ENCODE measurements around the gene GALNT17.
"Not testable (repeated sequence)": the region's sequence is repeated elsewhere in the genome, so short reads cannot be mapped to it uniquely, and the experiment has no call there.

The GALNT17 gene

DNA sequence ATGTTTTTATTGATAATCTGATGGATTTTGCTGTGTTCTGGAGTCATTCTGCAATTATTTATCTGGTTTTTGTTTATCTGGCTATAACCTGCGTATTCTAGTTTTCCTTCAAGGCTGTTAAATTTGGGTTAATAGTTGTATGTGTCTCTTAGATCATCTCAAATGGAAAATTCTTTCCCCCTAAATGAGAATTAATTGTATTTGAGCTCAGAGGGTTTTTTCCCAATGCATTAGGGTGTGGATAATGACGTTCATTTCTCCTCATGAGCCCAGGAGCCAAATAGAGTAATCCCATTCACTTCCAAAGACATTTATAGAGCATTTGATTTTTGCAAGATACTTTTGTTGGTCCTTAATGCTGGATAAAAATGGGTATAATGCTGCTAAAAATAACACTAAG, 564.6 kb downstream of the GALNT17 start:
- DNase-seq (ENCODE audit: low spot score): no peak

DNA sequence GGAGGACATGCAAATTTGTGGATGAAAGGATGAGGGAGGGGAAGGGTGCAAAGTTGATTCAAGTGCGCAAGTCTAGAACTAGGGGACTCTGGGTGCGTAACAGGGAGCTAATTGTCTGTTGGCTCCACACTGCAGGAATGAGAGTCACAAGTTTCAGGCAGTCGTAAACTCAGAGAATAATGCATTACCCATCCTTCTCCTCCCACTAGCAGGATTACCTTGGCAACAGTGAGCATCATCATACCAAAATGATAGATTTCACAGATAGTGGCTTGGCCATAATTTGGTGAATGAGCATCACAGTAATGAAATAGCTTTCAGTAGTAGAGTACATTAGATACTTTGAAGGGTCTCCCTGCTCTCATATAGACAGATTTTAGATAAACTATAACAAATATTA, 565.5 kb downstream of the GALNT17 start:
- DNase-seq (ENCODE audit: low spot score): no peak

DNA sequence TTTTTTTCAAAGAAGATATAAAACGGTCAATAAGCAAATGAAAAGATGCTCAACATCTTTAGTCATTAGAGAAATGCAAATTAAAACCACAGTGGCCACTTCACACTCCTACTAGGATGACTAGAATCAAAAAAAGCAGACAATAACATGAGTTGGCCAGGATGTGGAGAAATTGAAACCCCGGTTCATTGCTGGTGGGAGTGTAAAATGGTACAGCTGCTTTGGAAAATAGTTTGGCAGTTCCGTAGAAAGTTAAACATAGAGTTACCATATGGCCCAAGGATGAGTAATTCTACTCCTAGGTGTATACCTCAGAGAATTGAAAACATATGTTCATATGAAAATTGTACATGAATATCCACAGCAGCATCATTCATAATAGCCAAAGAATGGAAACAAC, 573.3 kb downstream of the GALNT17 start:
- no peak for DNase-seq (ENCODE audit: low spot score)

DNA sequence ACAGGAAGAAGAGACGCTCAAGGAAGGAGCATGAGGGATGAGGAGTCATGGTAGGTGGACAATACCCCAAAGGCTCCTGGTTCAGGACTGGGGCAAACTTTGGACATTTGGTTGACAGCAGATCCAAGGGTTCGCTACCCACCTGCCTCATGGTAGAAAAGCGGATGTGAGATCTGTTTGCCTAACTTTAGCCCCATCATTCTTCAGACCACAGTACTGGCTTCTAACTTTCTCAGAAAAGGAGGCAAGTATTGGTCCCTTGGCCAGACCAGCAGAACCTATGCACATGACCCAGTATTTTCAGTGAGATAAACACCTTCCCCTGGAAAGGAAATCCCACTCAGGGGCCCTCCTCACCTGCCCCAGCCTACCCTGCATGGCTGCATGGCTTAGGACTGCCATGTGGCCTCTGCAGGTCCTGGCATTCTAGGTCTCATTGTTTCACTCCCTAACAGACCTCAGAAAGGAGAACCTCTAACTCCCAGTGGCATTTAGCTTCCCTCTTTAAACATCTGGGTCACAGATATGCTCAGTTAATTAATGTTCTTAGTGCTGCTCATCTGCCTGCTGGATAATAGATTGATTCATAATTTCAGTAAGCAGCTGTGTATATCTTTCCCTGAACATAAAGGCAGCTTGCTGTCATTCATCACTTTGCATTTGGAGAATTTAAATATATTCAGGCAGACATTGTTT, 574.1 kb downstream of the GALNT17 start:
- DNase-seq (ENCODE audit: low spot score): no peak

DNA sequence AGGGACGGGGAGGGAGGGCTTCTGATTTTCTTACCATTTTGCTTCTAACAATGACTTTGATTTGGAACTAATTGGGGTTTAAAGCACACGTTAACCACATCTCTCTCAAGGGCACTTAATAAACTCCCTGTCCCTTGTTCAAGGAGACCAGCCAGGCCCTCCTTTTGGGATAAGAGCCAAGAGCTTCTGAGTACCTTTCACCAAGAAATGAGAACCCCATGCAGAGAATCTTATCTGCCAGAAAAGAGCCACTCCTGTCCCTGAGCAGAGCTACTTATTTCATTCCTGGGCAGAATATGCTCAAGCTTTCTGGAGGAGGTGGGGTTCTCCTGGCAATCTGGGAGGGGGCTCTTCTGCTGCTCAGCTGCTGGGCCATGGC, 574.6 kb downstream of the GALNT17 start:
- no peak for DNase-seq (ENCODE audit: low spot score)

DNA sequence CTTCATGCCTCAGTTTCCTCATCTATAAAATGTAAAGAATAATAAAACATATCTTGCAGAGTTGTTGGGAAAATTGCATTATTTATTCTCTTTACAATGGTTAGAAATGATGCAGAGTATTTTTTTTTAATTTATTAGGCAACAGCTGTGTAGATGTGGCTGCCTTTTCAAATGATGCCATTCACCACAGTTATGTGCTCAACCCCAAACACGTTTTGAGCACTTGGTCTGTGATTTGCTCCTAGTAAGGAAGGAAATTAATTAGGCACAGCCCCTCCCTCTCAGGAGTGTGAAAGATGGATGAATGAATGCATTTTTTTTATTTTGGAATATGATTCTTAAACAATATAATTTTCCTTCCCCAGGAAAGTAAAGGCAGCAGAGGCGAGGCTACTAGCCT, 575.1 kb downstream of the GALNT17 start:
- no peak for DNase-seq (ENCODE audit: low spot score)

DNA sequence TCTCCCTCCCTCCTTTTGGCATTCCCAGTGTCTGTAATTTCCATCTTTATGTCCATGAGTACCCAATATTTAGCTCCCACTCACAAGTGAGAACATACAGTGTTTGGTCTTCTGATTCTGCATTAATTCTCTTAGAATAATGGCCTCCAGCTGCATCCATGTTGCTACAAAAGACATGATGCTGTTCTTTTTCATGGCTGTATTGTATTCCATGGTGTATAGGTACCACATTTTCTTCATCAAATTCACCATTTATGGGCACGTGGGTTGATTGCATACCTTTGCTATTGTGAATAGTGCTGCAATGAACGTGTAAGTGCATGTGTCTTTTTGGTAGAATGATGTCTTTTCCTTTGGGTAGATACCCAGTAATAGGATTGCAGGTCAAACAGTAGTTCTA, 576.8 kb downstream of the GALNT17 start:
- no peak for DNase-seq (ENCODE audit: low spot score)

DNA sequence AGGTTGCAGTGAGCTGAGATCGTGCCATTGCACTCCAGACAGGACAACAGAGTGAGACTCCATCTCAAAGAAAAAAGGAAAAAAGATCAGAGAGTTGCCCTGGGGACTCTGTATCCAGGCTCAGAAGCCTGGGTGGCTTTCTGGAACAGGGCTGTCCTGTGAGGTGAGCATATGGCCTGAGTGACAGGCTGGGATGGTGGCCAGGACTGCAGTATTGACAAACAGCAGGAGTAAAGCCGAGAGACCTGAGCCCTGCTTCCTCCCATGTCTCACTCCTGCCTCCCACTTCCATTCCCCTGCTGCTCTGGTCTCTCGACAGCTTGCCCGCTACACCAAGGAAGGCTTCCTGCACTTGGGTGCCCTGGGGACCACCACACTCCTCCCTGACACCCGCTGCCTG, 578.5 kb downstream of the GALNT17 start:
- no peak for DNase-seq (ENCODE audit: low spot score)

DNA sequence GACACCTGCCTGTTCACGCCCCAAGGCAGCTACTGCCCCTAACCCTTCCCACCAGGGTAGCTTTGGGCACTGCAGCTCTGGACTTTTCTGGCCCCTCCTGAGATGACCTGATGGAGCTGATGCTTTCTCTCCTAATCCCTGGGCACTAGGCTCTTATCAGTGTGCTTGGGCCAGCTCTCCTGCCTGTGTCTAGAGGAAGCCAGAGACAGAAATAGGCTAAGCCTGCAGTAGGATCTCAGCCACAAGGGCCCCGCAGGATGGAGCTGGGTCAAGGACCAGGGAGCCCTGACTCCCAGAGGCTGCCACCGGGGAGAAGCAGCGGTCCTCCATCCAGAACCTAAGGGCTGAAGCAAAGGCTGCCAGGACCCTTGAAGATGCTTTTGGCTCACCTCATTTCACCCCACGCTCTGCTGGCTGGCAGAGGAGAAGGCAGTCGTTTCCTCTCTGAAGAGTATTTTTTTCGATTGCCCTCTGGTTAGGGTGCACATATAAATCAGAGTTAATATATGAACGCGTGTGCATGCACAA, 580.8 kb downstream of the GALNT17 start:
- no peak for DNase-seq (ENCODE audit: low spot score)

DNA sequence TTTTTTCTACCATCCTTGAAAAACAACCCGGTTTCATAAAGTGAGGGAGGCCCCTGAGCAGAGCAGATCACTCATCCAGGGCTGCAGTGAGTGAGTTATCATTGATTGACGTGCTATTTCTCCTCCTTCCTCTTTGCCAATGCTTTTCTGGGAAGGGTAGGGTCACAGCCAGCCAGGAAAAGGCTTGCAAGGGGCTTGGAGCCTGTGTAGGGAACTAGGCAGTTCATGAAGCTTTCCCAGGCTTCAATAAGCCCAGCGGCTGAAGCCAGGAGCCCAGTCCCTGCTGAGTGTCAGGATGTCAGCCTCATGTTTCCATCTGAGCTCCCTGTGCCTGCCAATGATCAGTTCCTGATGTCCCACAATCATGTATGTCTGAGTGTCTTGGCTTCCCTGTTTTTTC, 584.7 kb downstream of the GALNT17 start:
- DNase-seq (ENCODE audit: low spot score): no peak

DNA sequence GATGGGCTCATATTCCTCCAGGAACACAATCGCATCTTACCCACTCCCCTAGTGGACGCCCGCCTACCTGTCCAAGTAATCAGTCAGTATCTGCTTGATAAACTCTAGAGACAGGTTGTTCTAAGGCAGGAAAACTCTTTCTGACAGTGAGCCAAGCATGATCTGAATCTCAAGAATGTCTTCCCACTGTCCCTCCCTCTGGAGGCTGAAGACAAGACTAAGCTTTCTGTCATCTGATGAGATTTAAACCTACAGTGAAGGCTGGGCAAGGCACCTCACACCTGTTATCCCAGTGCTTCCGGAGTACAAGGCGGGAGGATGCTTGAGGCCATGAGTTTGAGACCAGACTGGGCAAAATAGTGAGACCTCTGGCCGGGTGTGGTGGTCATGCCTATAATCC, 586.6 kb downstream of the GALNT17 start:
- DNase-seq (ENCODE audit: low spot score): no peak

DNA sequence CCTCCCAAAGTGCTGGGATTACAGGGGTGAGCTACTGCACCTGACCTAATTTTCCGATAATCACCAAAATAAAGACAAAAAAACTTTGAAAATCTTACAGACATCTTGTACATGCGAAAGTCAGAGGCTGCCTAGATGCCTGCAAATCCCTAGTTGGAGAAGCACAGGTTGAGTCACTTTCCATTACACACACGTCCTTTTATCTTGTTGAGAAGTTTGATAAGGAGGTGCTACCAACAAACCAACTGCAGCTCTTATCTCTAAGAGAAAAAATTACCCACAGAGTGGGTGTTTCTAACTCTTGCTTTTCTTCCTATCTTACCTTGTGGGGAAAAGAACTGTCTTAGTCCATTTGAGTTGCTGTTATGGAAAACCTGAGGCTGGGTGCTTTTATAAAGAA, 589.8 kb downstream of the GALNT17 start:
- no peak for DNase-seq (ENCODE audit: low spot score)

DNA sequence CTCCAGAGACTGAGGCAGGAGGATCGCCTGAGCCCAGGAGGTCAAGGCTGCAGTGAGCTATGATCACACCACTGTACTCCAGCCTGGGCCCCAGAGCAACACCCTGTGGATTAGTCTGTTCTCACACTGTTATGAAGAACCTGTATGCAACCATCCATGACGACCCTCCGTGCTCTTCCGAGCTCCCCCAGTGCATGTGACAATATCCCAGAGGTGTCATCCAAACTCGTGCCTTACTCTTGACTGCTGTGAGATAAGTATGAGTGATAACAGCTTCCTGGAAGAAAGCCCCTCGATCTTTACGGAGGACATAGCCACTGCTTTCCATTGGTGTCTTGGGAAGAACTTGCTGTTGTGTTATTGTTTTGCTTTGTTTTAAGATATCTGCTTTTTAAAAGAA, 591.9 kb downstream of the GALNT17 start:
- DNase-seq (ENCODE audit: low spot score): no peak

DNA sequence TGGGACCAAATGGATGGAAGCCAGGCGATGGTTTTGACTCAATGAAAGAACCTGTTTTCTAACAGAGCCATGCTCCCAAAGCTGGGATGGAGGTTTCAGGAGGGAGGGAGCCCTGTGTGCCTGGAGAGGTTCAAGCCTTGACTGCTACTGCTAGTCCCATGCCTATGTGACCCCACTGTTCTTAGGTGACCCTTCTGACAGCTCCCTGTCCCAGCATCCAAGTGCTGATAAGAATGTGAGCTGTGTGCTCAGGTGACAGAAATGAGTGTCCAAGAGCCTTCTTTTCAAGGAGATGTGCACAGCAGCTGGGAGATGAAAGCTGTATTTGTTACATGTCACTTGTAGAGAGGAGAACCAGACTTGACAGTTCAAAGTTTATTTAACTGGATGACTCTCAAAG, 595.4 kb downstream of the GALNT17 start:
- DNase-seq (ENCODE audit: low spot score): no peak

DNA sequence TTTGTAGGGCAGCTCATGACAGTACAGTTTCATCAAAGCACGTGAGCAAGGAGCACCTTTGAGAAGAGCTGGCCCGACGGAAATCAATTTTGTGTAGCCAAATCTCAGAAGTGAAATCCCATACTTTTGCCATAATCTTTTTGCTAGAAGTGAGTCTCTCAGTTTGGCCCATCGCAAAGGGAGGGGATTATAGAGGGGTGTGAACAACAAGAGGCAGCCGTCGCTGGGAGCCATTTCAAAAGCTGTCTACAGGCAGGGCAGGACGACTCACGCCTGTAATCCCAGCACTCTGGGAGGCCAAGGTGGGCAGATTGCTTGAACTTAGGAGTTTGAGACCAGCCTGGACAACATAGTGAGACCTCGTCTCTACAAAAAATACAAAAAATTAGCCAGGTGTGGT, 599.8 kb downstream of the GALNT17 start:
- no peak for DNase-seq (ENCODE audit: low spot score)

DNA sequence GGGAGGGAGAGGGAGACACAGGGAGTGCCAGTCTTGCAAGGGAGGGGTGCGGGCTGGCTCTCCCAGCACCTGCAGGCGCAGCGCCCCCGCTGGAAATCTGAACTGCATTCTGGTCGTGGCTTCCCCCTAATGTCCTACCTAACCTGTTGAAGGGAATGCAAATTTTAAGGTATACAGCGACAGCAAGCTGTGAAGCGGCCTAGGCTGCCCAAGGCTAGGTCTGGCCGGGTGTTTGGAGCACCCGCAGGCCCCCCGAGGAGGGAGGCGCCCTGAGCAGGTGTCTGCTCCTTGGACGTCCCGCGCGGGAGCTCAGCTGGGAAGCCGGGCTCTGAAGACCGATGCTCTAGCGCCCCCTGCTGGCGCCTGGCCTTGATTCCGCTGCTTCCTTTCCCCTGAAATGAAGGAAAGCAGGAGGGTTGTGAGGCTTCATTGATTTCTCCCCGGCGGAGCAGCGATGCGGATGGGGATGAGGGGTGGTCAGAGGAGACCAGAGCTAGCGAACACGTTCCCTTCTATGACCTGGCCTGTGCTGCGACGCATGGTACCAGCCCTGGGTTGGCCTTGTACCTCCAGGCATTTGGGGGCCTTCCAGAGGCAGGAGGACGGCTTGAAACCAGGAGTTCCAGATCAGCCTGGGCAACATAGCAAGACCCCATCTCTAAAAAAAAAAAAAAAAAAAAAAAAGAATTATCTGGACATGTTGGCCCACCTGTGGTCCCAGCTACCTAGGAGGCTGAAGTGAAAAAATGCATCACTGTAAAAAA, 601.3 kb downstream of the GALNT17 start:
- DNase-seq (ENCODE audit: low spot score): peak; percentile 65

DNA sequence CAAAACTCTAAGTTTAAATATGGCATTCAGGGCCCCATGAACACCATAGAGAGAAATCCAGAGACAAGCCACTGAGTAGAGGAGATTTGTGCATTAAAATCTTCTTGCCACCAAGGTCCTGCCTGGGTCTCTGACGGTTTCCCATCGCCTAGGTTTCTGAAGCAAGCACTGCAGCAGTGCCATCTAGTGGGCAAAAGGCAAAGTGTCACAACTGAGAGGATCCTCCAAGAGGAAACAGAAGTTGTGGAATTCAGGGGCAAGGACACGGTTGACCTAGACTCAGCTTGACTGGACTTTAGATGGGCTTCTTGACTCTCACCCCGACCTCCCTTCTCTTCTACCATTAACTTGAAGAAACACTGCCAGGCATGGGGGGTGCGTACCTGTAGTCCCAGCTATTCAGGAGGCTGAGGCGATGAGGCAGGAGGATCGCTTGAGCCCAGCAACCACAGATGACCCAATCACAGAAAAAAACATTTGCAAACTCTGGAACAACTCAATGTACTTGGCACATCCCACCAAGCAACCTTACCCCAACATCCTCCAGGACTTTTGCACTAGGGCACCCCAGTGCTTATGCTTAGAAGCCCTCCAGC, 604.1 kb downstream of the GALNT17 start:
- DNase-seq (ENCODE audit: low spot score): peak; percentile 60

DNA sequence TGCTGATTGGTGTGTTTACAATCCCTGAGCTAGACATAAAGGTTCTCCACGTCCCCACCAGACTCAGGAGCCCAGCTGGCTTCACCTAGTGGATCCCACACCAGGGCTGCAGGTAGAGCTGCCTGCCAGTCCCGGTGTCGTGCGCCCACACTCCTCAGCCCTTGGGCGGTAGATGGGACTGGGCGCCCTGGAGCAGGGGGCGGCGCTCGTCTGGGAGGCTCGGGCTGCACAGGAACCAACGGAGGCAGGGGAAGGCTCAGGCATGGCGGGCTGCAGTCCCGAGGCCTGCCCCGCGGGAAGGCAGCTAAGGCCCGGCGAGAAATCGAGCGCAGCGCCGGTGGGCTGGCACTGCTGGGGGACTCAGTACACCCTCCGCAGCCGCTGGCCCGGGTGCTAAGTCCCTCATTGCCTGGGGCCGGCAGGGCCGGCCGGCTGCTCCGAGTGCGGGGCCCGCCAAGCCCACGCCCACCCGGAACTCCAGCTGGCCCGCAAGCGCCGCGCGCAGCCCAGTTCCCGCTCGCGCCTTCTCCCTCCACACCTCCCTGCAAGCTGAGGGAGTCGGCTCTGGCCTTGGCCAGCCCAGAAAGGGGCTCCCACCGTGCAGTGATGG, 606.1 kb downstream of the GALNT17 start:
- not testable (repeated sequence) for DNase-seq (ENCODE audit: low spot score)

DNA sequence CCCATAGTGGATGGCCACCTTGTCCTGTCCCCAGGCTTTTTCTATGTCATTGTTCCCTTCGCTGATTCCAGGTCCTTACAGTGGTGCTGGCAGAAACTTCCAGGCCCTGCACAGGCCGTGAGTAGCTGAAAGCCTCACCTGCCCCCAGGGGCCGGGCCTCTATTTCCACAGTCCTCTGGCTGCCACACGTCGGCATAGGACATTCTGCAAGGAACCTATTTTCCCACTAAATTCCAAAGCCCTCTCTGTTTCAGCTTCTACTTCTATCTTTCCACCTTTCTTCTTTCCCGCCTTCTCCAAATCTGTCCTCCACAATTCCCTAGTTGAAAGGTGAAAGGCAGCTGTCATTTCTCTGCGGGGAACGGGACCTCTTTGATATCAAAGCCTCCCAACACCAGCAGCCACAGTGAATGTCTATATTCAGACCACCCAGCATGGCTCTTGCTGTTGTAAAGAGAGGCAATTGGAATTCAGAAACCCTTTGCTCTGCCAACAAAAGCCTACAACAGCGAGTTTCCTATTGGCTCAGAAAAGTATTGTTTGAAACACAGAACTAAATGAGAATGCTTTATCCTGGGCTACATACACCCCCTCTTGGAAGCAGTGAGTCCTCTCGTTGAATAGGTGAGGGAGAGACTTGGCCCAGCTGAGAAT, 607.7 kb downstream of the GALNT17 start:
- DNase-seq (ENCODE audit: low spot score): no peak

DNA sequence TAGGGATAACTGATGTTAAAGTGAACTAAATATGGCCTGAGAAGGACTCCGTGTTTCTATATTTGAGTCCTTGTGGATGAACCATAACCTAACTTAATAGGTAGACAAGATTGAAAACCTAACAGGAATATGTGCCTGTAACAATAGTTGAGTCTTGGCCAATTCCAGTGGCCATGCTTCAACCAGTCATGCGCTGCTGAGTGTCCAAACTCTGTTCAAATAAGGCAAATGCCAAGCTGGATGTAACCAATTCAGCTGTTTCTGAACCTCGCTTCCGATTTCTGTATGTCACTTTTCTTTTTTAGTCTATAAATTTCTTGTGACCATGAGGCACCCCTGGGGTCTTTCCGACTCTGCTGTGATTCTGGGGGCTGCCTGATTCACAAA, 608.2 kb downstream of the GALNT17 start:
- DNase-seq (ENCODE audit: low spot score): no peak

DNA sequence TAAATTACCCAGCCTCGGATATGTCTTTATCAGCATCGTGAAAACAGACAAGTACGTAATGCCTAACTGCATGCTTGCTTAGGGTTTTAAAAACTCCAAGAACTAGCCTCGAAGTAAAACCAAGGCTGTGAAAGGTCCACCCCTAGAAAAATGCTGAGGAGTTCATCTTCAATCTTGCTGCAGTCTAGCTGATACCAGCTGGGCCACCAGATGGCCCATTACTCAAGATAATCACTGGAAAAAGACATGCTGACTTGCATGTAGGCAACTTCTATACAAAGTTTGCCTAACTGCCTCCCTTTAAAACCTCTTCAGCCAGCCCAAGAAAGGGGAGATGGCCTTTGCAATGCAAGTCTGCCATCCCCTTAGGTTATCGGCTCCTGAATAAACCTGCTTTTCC, 614.1 kb downstream of the GALNT17 start:
- no peak for DNase-seq (ENCODE audit: low spot score)

DNA sequence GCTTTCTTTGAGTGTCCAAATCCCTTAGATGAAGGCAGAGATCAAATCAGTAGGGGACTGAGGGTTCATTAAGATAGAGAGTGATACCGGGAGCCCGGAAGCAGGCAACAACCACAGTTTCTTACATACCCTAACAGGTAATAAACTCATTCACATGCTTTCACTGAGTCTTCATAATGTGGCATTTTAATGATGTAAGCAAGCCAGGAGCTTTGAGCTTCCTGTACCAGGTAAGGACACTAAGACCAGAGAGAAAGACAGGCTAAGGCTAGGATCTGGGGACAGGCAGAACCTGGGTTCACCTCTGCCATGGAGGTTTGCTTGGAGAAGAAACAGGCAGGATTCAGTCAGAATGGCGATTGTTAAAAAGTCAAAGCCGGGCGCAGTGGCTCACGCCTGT, 618.3 kb downstream of the GALNT17 start:
- DNase-seq (ENCODE audit: low spot score): no peak
